Mucosa of descending colon (tissue), 3 donors: Measurements from ENCODE around the gene DEGS2. TPM values are rescaled to one million over a fixed set of nuclear protein-coding genes. Genes with fewer than 3 reads are reported as not detected.

ENCODE experiments used
- ATAC-seq: fragments of 200-7000 bp; cut with Tn5 transposase; one replicate; pipeline ENCODE4 v1.9.1; 2020; ENCODE audit warnings: mild to moderate bottlenecking, moderate library complexity
- DNase-seq, 3 donors: peaks; one replicate each; pipeline ENCODE4 v3.0.0-alpha.2; 2020
- H3K36me3 ChIP-seq: fragments of 200-600 bp; one replicate; pipeline ENCODE4 v1.8.0; 2021; ENCODE audit warnings: low read depth, mild to moderate bottlenecking
- H3K4me1 ChIP-seq: fragments of 200-600 bp; one replicate; pipeline ENCODE4 v1.8.0; 2021; ENCODE audit warnings: low read depth, mild to moderate bottlenecking
- H3K4me3 ChIP-seq: fragments of 200-600 bp; one replicate; pipeline ENCODE4 v1.8.0; 2021; ENCODE audit warnings: mild to moderate bottlenecking
- H3K9me3 ChIP-seq: fragments of 200-600 bp; one replicate; pipeline ENCODE4 v1.8.0; 2021; ENCODE audit warnings: mild to moderate bottlenecking
- intact Hi-C, 2 donors: fragments of 100-400 bp; cut with DNase I in 1 of 2; cut with micrococcal nuclease in 1 of 2; formaldehyde crosslinking; loops; one replicate each; pipeline versions ENCODE4 v1.11.0 to v1.11.1; 2022; cut with DNase I, micrococcal nuclease
- total RNA-seq, 3 donors: library from RNA; stranded (reverse); fragmentation: NEBNext Ultra II Directional in 2 of 3; extraction: Animal tissue kit (Norgen Biotek cat#: 25700) in 2 of 3; gene quantifications; one replicate each; pipeline versions ENCODE4 v1.2.1 to v1.2.4, GENCODE V29; 2021 to 2023
- TF ChIP-seq, protein P1 (sequence below): fragments of 200-600 bp; IDR thresholded peaks from one replicate; pipeline ENCODE4 v1.8.0; 2022; ENCODE audit warnings: antibody characterized with exemption, mild to moderate bottlenecking
- donor health status: DM: no; HTN: no; CAD: no; lungs with moderate emphysema.
- donor health status: DM: no; HTN: no; CAD: no.
- donor health status: DM: no; HTN: yes; CAD: no.

The DEGS2 gene
- total RNA-seq, 3 donors from 2014 or later = 6.2 to 28.5 (median 27.9) TPM

DNA sequence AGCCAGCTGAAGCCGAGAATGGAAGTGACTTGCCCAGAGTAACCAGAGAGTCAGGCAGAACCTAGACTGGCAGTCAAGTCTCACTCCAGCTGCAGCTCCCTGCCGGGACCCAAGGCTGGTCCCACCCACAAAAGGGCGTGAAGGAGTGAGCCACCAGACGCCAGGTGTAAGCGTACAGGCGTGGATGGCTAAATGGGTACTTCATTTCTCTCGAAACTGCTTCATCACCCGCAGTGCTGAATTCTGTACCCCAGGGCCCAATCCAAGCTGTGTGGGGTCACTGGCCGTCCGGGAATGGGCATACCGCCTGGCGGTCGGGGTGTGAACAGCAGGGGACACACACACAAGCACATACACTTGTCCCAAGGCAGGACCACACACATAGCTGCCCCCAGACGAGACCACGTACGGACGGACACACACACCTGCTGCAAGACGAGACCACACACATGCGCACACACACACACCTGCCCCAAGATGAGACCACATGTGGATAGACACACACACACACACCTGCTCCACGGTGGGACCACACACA lies 34.8 kb downstream of the DEGS2 start:
- DNase-seq (peak in 1 of 3 donors; percentile 53), ATAC-seq (peak; percentile 74)
- H3K36me3 ChIP-seq = no peaks in the 10 kb centered on the region
- H3K4me1 ChIP-seq = no peaks in the 10 kb centered on the region
- no peaks in the 10 kb centered on the region for H3K9me3 ChIP-seq
- TF ChIP-seq, protein P1, sequence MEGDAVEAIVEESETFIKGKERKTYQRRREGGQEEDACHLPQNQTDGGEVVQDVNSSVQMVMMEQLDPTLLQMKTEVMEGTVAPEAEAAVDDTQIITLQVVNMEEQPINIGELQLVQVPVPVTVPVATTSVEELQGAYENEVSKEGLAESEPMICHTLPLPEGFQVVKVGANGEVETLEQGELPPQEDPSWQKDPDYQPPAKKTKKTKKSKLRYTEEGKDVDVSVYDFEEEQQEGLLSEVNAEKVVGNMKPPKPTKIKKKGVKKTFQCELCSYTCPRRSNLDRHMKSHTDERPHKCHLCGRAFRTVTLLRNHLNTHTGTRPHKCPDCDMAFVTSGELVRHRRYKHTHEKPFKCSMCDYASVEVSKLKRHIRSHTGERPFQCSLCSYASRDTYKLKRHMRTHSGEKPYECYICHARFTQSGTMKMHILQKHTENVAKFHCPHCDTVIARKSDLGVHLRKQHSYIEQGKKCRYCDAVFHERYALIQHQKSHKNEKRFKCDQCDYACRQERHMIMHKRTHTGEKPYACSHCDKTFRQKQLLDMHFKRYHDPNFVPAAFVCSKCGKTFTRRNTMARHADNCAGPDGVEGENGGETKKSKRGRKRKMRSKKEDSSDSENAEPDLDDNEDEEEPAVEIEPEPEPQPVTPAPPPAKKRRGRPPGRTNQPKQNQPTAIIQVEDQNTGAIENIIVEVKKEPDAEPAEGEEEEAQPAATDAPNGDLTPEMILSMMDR = no peak
- intact Hi-C loops = no loop called here
- H3K4me3 ChIP-seq = no peak overlapping the region

DNA sequence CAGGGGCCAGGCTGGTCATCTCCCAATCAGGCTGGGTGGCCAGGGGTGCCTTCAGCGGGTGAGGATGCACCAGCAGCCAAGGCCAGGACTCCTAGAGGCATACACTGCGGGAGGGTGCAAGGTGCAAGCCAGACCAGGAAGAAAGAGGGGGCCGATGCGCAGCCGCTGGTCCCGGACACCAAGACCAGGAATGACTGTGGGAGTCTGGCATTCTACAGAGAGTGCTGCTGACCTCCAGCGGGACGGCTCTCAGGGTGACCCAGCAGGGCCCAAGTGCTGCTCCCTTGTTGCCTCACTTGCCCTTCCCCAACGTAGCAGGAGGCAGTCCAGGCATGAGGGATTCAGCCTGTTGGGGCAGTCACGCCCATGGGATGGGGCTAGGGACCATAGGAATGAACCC lies 35.8 kb downstream of the DEGS2 start:
- TF ChIP-seq, protein P1 = no peak
- no peaks in the 10 kb centered on the region for H3K36me3 ChIP-seq
- DNase-seq = peak in 1 of 3 donors; percentile 25
- H3K9me3 ChIP-seq = no peaks in the 10 kb centered on the region
- ATAC-seq = no peak
- H3K4me3 ChIP-seq = no peak overlapping the region
- intact Hi-C loops = no loop called here
- H3K4me1 ChIP-seq = no peaks in the 10 kb centered on the region

DNA sequence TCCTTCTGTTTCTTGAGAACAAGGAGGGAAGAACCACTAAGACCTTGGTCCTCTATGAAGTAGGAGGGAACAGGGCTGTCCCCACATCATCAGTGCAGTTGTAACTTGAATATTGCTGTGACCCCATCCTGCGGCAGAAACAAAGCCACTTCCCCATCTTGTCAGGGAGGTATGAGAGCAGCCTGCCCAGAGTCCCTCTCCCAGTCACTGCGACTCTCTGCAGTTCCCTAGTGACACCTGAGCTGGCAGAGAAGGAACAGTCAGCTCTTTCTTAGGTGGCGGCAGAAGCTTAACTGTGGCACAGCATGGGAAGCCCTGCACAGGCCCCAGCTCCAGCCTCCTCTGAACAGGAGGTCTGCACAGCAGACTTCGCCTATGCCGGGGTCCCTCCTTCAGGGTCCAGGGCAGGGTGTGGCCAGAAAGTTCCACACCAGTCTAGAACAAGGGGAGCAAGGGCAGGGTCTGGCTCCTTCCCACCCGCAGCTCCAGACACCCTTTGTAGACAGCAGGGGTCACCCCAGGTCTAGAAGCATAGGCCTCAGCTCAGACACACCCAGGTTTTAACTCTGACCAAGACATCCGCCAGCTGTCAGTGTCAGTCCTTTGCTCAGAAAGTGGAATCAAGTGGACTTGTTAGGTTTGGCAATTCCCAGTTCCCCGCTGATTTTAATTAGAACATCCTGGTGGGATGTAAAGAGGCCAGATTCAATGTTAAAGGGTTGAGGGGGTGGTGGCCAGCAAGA lies 36.8 kb downstream of the DEGS2 start:
- Histone ChIP-seq H3K4me3 (no peak overlapping the region), H3K36me3 (no peaks in the 10 kb centered on the region), H3K9me3 (no peaks in the 10 kb centered on the region), H3K4me1 (no peaks in the 10 kb centered on the region)
- DNase-seq (peak in 2 of 3 donors; percentile 37 to 51), ATAC-seq (peak; percentile 45)
- TF ChIP-seq, protein P1 = no peak
- intact Hi-C loops = no loop called here

DNA sequence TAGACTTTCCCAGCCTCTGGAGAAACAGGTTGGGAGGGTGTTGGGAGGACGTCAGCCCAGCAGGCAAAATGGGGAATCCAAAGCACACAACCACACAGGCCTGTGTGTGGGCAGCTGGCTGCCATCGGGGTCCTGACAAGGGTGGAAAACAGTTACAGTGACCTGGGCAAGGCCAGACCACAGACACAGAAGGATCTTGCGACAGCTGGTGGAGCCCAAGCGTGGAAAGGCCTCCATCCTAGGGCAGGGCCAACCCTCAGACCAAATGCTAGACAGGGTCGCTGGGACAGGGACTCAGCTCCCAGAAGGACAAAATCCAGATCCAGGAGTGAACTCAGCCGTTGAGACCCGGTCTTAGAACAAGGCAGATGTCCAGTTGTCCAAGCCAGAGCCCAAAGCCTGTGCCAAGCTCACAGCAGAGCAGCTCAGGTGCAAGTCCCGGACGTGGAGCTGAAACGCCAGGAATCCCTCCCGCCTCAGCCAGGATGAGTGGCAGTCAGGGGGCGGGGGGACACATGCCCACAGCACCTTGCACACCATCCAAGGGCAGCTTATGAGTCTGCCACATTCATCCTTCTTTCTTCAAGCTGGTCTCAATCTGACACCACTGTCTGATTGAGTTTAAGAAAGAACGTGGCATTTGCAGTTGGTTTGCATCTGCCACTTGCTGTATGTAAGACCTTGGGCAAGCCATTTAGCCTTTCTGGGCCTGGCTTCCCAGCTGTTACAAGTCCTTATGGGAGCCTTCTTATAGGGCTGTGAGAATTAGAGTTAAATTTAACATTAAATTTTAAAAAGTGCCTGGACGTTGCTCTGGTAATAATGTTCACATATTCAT lies 37.6 kb downstream of the DEGS2 start:
- no peak for ATAC-seq
- Histone ChIP-seq H3K4me1 (no peaks in the 10 kb centered on the region), H3K36me3 (no peaks in the 10 kb centered on the region), H3K9me3 (no peaks in the 10 kb centered on the region), H3K4me3 (no peak overlapping the region)
- TF ChIP-seq, protein P1 = no peak
- intact Hi-C loops = no loop called here
- peak in 1 of 3 donors; percentile 20 for DNase-seq

DNA sequence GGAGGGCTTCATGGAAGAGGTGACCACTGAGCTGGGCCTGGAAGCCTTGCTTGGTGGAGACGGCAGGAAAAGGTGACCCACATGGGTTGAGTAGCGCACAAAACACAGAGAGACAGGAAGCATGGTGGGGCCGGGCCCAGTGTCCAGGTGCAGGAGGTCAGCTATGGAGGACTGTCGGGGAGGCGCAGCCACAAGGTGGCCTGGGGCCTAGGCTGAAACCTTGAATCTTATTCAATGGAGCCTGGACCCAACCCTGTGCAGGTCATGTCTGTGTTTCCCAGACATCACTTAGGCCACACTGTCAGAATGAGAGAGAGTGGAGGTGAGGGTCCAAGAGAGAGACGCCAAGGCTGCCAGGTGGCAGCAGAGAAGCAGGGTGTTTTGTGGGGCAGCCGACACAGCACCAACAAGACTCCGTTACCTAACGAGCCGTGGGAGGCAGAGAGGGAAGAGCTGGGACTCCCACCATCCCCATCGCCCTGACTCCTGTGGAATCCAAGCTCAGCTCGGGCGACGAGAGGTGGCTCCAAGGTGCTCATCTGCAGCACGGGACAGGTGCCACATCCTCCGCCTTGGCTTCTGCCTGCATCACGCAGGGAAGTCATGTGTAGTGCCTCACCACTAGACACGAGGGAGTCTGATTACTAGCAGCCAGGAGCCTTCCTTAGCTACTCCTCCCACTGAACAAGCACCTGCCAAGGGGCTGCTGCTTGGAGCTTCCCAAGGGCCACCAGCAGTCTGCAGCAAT lies 38.7 kb downstream of the DEGS2 start:
- no peaks in the 10 kb centered on the region for H3K9me3 ChIP-seq
- TF ChIP-seq, protein P1 = no peak
- intact Hi-C loops = no loop called here
- no peak for ATAC-seq
- H3K36me3 ChIP-seq = no peaks in the 10 kb centered on the region
- peak in 2 of 3 donors; percentile 18 to 29 for DNase-seq
- H3K4me1 ChIP-seq = no peaks in the 10 kb centered on the region
- no peak overlapping the region for H3K4me3 ChIP-seq
